A673 (cell line): Measurements from ENCODE around the gene COLEC12. TPM values are rescaled to one million over a fixed set of nuclear protein-coding genes. Genes with fewer than 3 reads are reported as not detected.

Experiments
- BruUV-seq: library from RNA; stranded (reverse); fragments of 400-500 nt; replicated peaks from 2 replicates; lab custom pipeline; 2021; lab: Mats Ljungman, UMichigan
- CTCF ChIA-PET: fragments of 300-600 bp; sonication (Branson Sonifier 250); formaldehyde crosslinking; loops from one replicate; lab custom pipeline; 2022; ENCODE audit warnings: antibody characterized with exemption; lab: Charles Lee
- POLR2A ChIA-PET: fragments of 300-600 bp; sonication (Branson Sonifier 250); formaldehyde crosslinking; loops from one replicate; lab custom pipeline; 2022; ENCODE audit warnings: antibody characterized with exemption; ENCODE audit not compliant: low non-redundant PET; lab: Charles Lee
- DNase-seq: peaks from one replicate; pipeline ENCODE4 v3.0.0-alpha.2; 2015; ENCODE audit warnings: low spot score
- H3K27ac ChIP-seq: fragments of 200-600 bp; sonication (generic); 2 replicates; pipeline ENCODE4 v1.5.1; 2016; ENCODE audit warnings: mixed run types, low read depth, mild to moderate bottlenecking, mixed read lengths, antibody characterized with exemption, low read length; ENCODE audit not compliant: poor library complexity, severe bottlenecking
- H3K27me3 ChIP-seq: fragments of 200-600 bp; sonication (generic); replicated peaks from 2 replicates; pipeline ENCODE4 v1.6.1; 2017; ENCODE audit warnings: mixed run types, low read depth, mild to moderate bottlenecking, mixed read lengths, antibody characterized with exemption, low read length; ENCODE audit not compliant: insufficient read depth, poor library complexity
- H3K36me3 ChIP-seq: fragments of 200-600 bp; sonication (generic); 2 replicates; pipeline ENCODE4 v1.6.1; 2016; ENCODE audit warnings: mixed run types, mild to moderate bottlenecking, mixed read lengths, antibody characterized with exemption, low read length; ENCODE audit not compliant: insufficient read depth, poor library complexity, severe bottlenecking
- H3K4me1 ChIP-seq: fragments of 200-600 bp; sonication (generic); 2 replicates; pipeline ENCODE4 v1.6.1; 2017; ENCODE audit warnings: mixed run types, mild to moderate bottlenecking, mixed read lengths, antibody characterized with exemption, low read length; ENCODE audit not compliant: insufficient read depth, poor library complexity, severe bottlenecking
- H3K4me3 ChIP-seq: fragments of 200-600 bp; sonication (generic); 2 replicates; pipeline ENCODE4 v1.5.1; 2016; ENCODE audit warnings: low read depth, mixed run types, mild to moderate bottlenecking, mixed read lengths, low read length; ENCODE audit not compliant: poor library complexity, severe bottlenecking
- H3K9me3 ChIP-seq: fragments of 200-600 bp; sonication (generic); 2 replicates; pipeline ENCODE4 v1.6.1; 2016; ENCODE audit warnings: mixed run types, low read depth, mild to moderate bottlenecking, mixed read lengths, antibody characterized with exemption, low read length; ENCODE audit not compliant: poor library complexity, severe bottlenecking
- CTCF ChIP-seq: fragments of 300-800, 200-600 bp; sonication (generic); conservative IDR thresholded peaks from 2 replicates; pipeline ENCODE4 v1.5.1; 2017; ENCODE audit warnings: low read depth, mild to moderate bottlenecking, antibody characterized with exemption, low read length, moderate library complexity, mixed read lengths
- EZH2 ChIP-seq: fragments of 200-600 bp; sonication (generic); IDR thresholded peaks from 2 replicates; pipeline ENCODE4 v1.6.1; 2017; ENCODE audit warnings: borderline replicate concordance, low read depth, mild to moderate bottlenecking, mixed read lengths, antibody characterized with exemption, low read length; ENCODE audit not compliant: poor library complexity, severe bottlenecking
- intact Hi-C: fragments of 100-400 bp; cut with micrococcal nuclease; formaldehyde crosslinking; loops from one replicate; pipeline ENCODE4 v1.10.0; 2022; ENCODE audit not compliant: unreplicated experiment
- total RNA-seq: library from RNA; stranded (reverse); gene quantifications from 2 replicates; pipeline ENCODE4 v1.2.3, GENCODE V29; 2021

COLEC12 gene
- total RNA-seq, 1 experiment from 2014 or later = 0.86 TPM

GRCh38 chr18:495017-495416, 5.5 kb downstream of the COLEC12 start:
- no peaks in the 10 kb centered on the region for H3K9me3 ChIP-seq
- H3K4me3 ChIP-seq = no peak overlapping the region
- H3K4me1 ChIP-seq = peaks cover 10% of the 10 kb centered on the region
- intact Hi-C loops = loop anchor here (10.0 kb wide), 2 partner anchors 120 to 340 kb away; no protein-coding TSS in a partner anchor
- no peak for TF ChIP-seq CTCF
- TF ChIP-seq EZH2 = no peak
- BruUV-seq = no TSS peak
- H3K27ac ChIP-seq = no peak overlapping the region
- ChIA-PET CTCF (no interaction called here), POLR2A (no interaction called here)
- DNase-seq = no peak
- no peaks in the 10 kb centered on the region for H3K36me3 ChIP-seq
- H3K27me3 ChIP-seq = peaks cover 16% of the 10 kb centered on the region

- H3K36me3 ChIP-seq = no peaks in the 10 kb centered on the region
- CTCF ChIA-PET = no interaction called here
- DNase-seq = no peak
- BruUV-seq = no TSS peak
- intact Hi-C loops = loop anchor here (10.0 kb wide), 2 partner anchors 121 to 341 kb away; no protein-coding TSS in a partner anchor
- no peak overlapping the region for H3K27ac ChIP-seq
- no peak overlapping the region for H3K4me3 ChIP-seq
- peaks cover 8% of the 10 kb centered on the region for H3K27me3 ChIP-seq
- H3K9me3 ChIP-seq = no peaks in the 10 kb centered on the region
- peaks cover 6% of the 10 kb centered on the region for H3K4me1 ChIP-seq
- POLR2A ChIA-PET = no interaction called here
- TF ChIP-seq EZH2 (no peak), CTCF (no peak)
These were observed 6.2 kb downstream of the COLEC12 start for GRCh38 chr18:493986-494983.

GRCh38 chr18:492451-492850, 8.1 kb downstream of the COLEC12 start:
- BruUV-seq = no TSS peak
- TF ChIP-seq EZH2 (no peak), CTCF (no peak)
- ChIA-PET CTCF (no interaction called here), POLR2A (no interaction called here)
- Histone ChIP-seq H3K27me3 (no peaks in the 10 kb centered on the region), H3K4me3 (no peak overlapping the region), H3K36me3 (no peaks in the 10 kb centered on the region), H3K9me3 (no peaks in the 10 kb centered on the region), H3K27ac (no peak overlapping the region), H3K4me1 (peaks cover 7% of the 10 kb centered on the region)
- DNase-seq = no peak
- intact Hi-C loops = loop anchor here (10.0 kb wide), 2 partner anchors 122 to 342 kb away; no protein-coding TSS in a partner anchor
